Activated CD4-positive, alpha-beta memory T cell treated with anti-CD3 and anti-CD28 coated beads, Interleukin-2, amount 10 ng/mL, durations not matched to agents 7 days and 5 days (primary cell): ENCODE data around the gene SMARCC1. TPM values are rescaled to one million over a fixed set of nuclear protein-coding genes. Genes with fewer than 3 reads are reported as not detected.
"Not testable (repeated sequence)": the region's sequence is repeated elsewhere in the genome, so short reads cannot be mapped to it uniquely, and the experiment has no call there.

ENCODE experiments used
- CTCF ChIA-PET: fragments of 350-600 bp; sonication (Branson Sonifier 250); formaldehyde crosslinking; loops from one replicate; lab custom pipeline; 2021; ENCODE audit warnings: antibody characterized with exemption, inconsistent platforms; lab: Charles Lee
- POLR2A ChIA-PET: fragments of 350-600 bp; sonication (Branson Sonifier 250); formaldehyde crosslinking; loops from one replicate; lab custom pipeline; 2021; ENCODE audit warnings: antibody characterized with exemption; lab: Charles Lee
- DNase-seq: peaks from one replicate; pipeline ENCODE4 v3.0.0-alpha.2; 2020
- H3K27ac Mint-ChIP-seq: one replicate; pipeline ENCODE4 v1.8.0; 2021; ENCODE audit warnings: mild to moderate bottlenecking, mixed read lengths
- H3K27me3 Mint-ChIP-seq: one replicate; pipeline ENCODE4 v1.8.0; 2021; ENCODE audit warnings: mixed read lengths
- H3K36me3 Mint-ChIP-seq: one replicate; pipeline ENCODE4 v1.8.0; 2021; ENCODE audit warnings: low read depth, mixed read lengths
- H3K4me1 Mint-ChIP-seq: one replicate; pipeline ENCODE4 v1.8.0; 2021; ENCODE audit warnings: mixed read lengths
- H3K4me3 Mint-ChIP-seq: one replicate; pipeline ENCODE4 v1.8.0; 2021; ENCODE audit warnings: mild to moderate bottlenecking, mixed read lengths
- H3K9me3 Mint-ChIP-seq: one replicate; pipeline ENCODE4 v1.8.0; 2021; ENCODE audit warnings: mixed read lengths
- total RNA-seq, 2 experiments: library from RNA; stranded (reverse); gene quantifications; one replicate each; pipeline ENCODE4 v1.2.3, GENCODE V29; 2021

Gene SMARCC1
- total RNA-seq, 2 experiments from 2014 or later, result 83.0 to 83.7 TPM

DNA sequence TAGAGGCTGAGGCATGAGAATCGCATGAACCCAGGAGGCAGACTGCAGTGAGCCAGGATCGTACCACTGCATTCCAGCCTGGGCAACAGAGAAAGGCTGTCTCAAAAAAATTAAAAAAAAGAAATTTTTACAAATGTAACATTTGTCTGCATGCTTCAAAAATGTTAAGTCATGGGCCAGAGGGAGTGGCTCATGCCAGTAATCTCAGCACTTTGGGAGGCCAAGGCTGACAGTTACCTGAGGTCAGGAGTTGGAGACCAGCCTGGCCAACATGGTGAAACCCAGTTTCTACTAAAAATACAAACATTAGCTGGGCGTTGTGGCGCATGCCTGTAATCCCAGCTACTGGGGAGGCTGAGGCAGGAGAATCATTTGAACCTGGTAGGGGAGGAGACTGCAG is 21.5 kb downstream of the SMARCC1 start:
- H3K27me3 Mint-ChIP-seq, DNase-seq, H3K4me3 Mint-ChIP-seq, H3K4me1 Mint-ChIP-seq, H3K27ac Mint-ChIP-seq, POLR2A ChIA-PET, CTCF ChIA-PET, H3K9me3 Mint-ChIP-seq: not testable (repeated sequence)
- peaks cover 23% of the 10 kb centered on the region for H3K36me3 Mint-ChIP-seq

DNA sequence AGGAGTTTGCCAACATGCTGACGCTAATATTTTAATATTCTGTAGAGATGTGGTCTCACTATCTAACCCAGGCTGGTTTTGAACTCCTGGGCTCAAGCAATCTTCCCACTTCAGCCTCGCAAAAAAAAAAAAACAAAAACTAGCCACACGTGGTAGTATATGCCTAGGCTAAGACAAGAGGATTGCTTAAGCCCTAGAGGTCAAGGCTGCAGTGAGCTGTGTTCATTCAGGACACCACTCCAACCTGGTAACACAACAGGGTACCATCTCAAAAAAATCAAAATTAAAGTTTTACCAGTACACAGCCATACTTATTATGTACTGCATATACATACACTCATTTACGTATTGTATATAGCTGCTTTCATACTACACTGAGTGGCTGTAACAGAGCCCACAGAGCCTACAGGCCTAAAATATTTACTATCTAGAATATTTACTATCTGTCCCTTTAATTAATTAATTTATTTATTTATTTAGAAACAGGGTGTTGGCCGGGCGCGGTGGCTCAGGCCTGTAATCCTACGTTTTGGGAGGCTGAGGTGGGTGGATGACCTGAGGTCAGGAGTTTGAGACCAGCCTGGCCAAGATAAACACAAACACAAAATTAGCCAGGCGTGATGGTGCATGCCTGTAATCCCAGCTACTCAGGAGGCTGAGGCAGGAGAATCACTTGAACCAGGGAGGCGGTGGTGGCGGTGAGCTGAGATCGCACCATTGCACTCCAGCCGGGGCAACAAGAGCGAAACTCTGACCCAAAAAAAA is 23.2 kb downstream of the SMARCC1 start:
- no peaks in the 10 kb centered on the region for H3K9me3 Mint-ChIP-seq

DNA sequence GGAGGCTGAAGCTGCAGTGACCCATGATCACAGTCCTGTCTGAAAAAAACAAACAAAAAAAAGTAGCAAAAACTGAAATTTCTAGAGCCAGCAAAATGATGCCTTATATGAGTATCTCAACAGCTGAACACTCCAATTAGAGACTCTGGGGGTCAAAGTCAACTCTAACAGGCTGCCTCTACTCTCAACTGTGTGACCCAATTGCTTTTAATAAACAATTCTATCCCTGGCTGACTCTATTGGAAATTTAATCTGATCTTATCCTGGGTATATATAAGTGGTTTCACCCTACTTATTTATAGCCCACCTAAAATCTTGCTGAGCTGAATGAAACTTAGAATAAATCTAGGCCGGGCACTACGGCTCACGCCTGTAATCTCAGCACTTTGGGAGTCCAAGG is 29.0 kb downstream of the SMARCC1 start:
- H3K9me3 Mint-ChIP-seq, result peaks cover 2% of the 10 kb centered on the region
- H3K27ac Mint-ChIP-seq, result no peak overlapping the region
- no peaks in the 10 kb centered on the region for H3K27me3 Mint-ChIP-seq
- CTCF ChIA-PET, result no interaction called here
- H3K4me1 Mint-ChIP-seq, result no peaks in the 10 kb centered on the region
- POLR2A ChIA-PET, result interaction anchor here (2.2 kb wide), 1 partner anchor 13 kb away, joined by 5 read pairs; no protein-coding TSS in a partner anchor
- no peak for DNase-seq
- H3K4me3 Mint-ChIP-seq, result no peak overlapping the region
- peaks cover 22% of the 10 kb centered on the region for H3K36me3 Mint-ChIP-seq

More for the DNA sequence above, 23.2 kb downstream of the SMARCC1 start:
- H3K27ac Mint-ChIP-seq, result no peak overlapping the region
- CTCF ChIA-PET, result interaction anchor here (1.3 kb wide), 1 partner anchor 237 kb away, joined by 4 read pairs; no protein-coding TSS in a partner anchor
- H3K4me3 Mint-ChIP-seq, result no peak overlapping the region
- POLR2A ChIA-PET, result interaction anchor here (0.9 kb wide), 1 partner anchor 255 kb away, joined by 4 read pairs; no protein-coding TSS in a partner anchor
- H3K36me3 Mint-ChIP-seq, result peaks cover 15% of the 10 kb centered on the region
- DNase-seq, result no peak
- H3K27me3 Mint-ChIP-seq, result no peaks in the 10 kb centered on the region
- peaks cover 7% of the 10 kb centered on the region for H3K4me1 Mint-ChIP-seq

DNA sequence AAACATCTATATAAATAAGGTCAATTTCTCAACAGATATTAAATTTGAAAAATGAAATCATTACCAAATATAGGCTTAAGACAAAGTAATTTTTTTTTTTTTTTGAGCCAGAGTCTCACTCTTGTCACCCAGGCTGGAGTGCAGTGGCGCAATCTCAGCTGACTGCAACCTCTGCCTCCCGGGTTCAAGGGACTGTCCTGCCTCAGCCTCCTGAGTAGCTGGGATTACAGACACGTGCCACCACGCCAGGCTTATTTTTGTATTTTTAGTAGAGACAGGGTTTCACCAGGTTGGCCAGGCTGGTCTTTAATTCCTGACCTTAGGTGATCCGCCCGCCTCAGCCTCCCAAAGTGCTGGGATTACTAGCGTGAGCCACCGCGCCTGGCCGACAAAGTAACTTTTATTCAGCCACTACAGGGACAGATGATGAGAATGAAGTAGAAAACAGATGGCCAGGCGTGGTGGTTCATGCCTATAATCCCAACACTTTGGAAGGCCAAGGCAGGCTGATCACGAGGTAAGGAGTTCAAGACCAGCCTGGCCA is 30.8 kb downstream of the SMARCC1 start:
- POLR2A ChIA-PET, H3K4me3 Mint-ChIP-seq, DNase-seq, CTCF ChIA-PET, H3K27me3 Mint-ChIP-seq, H3K9me3 Mint-ChIP-seq, H3K4me1 Mint-ChIP-seq, H3K27ac Mint-ChIP-seq: not testable (repeated sequence)
- H3K36me3 Mint-ChIP-seq, result peaks cover 14% of the 10 kb centered on the region

DNA sequence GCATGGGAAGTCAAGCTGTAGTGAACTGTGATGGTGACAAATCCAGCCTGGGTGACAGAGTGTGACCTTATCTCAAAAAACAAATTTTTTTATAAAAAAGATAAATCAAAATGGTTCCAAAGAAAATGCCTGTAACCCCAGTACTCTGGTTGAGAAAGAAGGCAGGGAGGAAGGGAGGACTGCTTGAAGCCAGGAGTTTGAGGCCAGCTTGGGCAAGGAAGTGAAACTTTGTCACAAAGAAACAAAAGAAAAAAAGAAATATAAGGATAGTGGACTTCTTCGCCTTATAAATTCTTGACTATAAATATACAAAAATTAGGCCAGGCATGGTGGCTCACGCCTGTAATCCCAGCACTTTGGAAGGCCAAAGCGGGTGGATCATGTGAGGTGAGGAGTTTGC is 34.1 kb downstream of the SMARCC1 start:
- peaks cover 2% of the 10 kb centered on the region for H3K9me3 Mint-ChIP-seq
- no peak overlapping the region for H3K27ac Mint-ChIP-seq
- peaks cover 5% of the 10 kb centered on the region for H3K4me1 Mint-ChIP-seq
- POLR2A ChIA-PET, result no interaction called here
- H3K36me3 Mint-ChIP-seq, result peaks cover 28% of the 10 kb centered on the region
- H3K27me3 Mint-ChIP-seq, result no peaks in the 10 kb centered on the region
- CTCF ChIA-PET, result no interaction called here
- H3K4me3 Mint-ChIP-seq, result no peak overlapping the region
- DNase-seq, result no peak

DNA sequence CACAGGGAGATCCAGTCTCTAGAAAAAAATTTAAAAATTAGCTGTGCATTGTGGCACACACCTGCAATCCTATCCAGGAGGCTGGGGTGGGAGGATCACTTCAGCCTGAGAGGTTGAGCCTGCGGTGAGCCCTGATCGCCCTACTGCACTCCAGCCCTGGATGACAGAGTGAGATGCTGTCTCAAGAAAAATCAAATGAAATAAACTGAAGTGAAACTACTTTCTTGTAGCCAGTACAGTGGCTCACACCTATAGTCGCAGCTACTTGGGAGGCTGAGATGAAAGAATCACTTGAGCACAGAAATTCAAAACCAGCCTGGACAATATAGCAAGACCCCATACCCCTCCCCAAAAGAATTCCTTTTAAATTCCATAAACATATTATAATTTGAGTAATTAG is 35.4 kb downstream of the SMARCC1 start:
- H3K9me3 Mint-ChIP-seq, result peaks cover 2% of the 10 kb centered on the region
- DNase-seq, result no peak
- ChIA-PET CTCF (interaction anchor here (0.9 kb wide), 1 partner anchor 224 kb away, joined by 3 read pairs; no protein-coding TSS in a partner anchor), POLR2A (no interaction called here)
- H3K27ac Mint-ChIP-seq, result no peak overlapping the region
- peaks cover 27% of the 10 kb centered on the region for H3K36me3 Mint-ChIP-seq
- H3K4me3 Mint-ChIP-seq, result no peak overlapping the region
- no peaks in the 10 kb centered on the region for H3K27me3 Mint-ChIP-seq
- H3K4me1 Mint-ChIP-seq, result peaks cover 10% of the 10 kb centered on the region

DNA sequence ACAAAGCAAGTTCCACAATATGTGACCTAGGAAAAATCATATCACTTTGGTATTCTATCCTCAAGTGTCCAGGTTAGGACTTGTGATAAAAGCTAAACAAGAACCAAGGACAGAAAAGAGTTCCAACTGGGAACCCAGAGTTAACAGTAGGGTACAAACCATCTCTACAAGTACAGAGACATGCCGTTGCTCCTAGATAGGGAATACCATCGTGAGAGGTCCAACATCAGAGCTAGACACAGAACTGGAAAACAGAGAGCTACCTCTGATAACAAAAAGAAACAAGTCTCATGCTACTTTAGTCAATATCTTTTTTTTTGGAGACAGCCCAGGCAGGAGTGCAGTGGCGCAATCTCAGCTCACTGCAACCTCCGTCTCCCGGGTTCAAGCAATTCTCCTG is 37.8 kb downstream of the SMARCC1 start:
- H3K27me3 Mint-ChIP-seq, result no peaks in the 10 kb centered on the region
- no peak for DNase-seq
- POLR2A ChIA-PET, result no interaction called here
- CTCF ChIA-PET, result interaction anchor here (0.7 kb wide), 1 partner anchor 354 kb away, joined by 3 read pairs; no protein-coding TSS in a partner anchor
- no peak overlapping the region for H3K4me3 Mint-ChIP-seq
- peaks cover 10% of the 10 kb centered on the region for H3K4me1 Mint-ChIP-seq
- peaks cover 21% of the 10 kb centered on the region for H3K36me3 Mint-ChIP-seq
- H3K9me3 Mint-ChIP-seq, result no peaks in the 10 kb centered on the region
- no peak overlapping the region for H3K27ac Mint-ChIP-seq

DNA sequence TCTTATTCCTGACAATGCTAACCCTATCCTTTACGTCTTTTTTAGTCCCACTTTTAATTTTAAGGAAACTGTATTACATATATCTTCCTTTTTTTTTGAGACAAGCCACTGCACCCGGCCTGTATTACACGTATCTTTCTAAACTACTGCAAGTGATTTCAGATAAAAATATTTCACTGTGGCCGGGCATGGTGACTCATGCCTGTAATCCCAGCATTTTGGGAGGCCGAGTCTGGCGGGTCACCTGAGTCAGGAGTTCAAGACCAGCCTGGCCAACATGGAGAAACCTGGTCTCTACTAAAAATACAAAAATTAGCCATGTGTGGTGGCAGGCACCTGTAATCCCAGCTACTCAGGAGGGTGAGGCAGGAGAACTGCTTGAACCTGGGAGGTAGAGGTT is 38.3 kb downstream of the SMARCC1 start:
- H3K4me1 Mint-ChIP-seq, POLR2A ChIA-PET, CTCF ChIA-PET, DNase-seq, H3K4me3 Mint-ChIP-seq, H3K27ac Mint-ChIP-seq, H3K27me3 Mint-ChIP-seq, H3K9me3 Mint-ChIP-seq: not testable (repeated sequence)
- peaks cover 19% of the 10 kb centered on the region for H3K36me3 Mint-ChIP-seq

DNA sequence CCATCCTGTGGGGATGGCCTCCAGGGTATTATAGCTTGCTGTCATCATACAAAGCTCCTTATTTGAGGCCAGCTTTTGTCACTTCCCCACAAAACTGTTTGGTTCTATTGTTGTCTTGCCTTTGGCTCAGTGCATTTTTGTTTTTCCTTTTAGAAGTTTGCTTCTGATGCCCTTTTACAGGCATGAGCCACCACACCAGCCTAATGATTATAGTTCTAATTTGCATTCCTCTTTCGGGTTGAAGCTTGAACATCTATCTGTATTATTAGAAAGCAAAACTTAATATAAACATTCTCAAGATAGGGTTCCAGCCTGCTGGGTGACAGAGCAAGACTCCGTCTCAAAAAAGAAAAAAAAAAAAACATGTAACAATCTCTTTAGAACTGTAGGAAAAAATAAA is 39.8 kb downstream of the SMARCC1 start:
- ChIA-PET CTCF (no interaction called here), POLR2A (no interaction called here)
- no peaks in the 10 kb centered on the region for H3K9me3 Mint-ChIP-seq
- no peak for DNase-seq
- no peak overlapping the region for H3K27ac Mint-ChIP-seq
- H3K36me3 Mint-ChIP-seq, result peaks cover 22% of the 10 kb centered on the region
- peaks cover 10% of the 10 kb centered on the region for H3K4me1 Mint-ChIP-seq
- H3K4me3 Mint-ChIP-seq, result no peak overlapping the region
- H3K27me3 Mint-ChIP-seq, result no peaks in the 10 kb centered on the region

DNA sequence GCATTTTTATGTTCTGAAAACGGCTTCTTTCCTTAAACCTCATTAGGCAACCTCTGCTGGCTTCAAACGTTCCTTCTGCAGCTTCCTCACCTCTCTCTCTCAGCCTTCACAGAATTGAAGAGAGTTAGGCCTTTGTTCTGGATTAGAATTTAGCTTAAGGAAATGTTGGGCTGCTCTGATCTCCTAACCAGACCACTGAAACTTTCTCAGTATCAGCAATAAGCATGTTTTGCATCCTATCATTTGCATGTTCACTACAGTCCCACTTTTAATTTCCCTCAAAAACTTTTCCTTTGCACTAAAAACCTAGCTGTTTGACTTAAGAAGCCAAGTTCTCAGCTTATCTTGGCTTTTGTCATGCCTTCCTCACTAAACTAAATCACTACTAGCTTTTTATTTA is 49.5 kb downstream of the SMARCC1 start:
- H3K27me3 Mint-ChIP-seq, result no peaks in the 10 kb centered on the region

DNA sequence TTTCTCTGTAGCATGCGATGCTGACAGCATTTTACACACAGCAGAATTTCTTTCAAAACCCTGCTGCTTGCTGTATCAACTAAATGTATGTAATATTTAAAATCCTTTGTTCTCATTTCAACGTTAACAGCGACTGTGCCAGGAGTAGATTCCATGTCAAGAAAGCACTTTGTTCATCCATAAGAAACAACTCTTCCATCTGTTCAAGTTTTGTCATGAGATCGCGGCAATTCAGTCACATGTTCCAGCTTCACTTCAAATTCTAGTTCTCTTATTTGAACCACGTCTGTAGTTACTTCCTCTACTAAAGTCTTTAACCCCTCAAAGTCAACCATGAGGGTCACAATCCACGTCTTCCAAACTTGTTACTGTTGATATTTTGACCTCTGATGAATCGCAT is 50.6 kb downstream of the SMARCC1 start:
- POLR2A ChIA-PET, result no interaction called here
- H3K4me1 Mint-ChIP-seq, result peaks cover 6% of the 10 kb centered on the region
- peaks cover 57% of the 10 kb centered on the region for H3K36me3 Mint-ChIP-seq
- H3K27ac Mint-ChIP-seq, result no peak overlapping the region
- CTCF ChIA-PET, result no interaction called here
- no peak for DNase-seq
- no peaks in the 10 kb centered on the region for H3K27me3 Mint-ChIP-seq
- no peaks in the 10 kb centered on the region for H3K9me3 Mint-ChIP-seq
- H3K4me3 Mint-ChIP-seq, result no peak overlapping the region

More for the DNA sequence above, 49.5 kb downstream of the SMARCC1 start:
- ChIA-PET CTCF (interaction anchor here (0.6 kb wide), 1 partner anchor 1550 kb away, joined by 6 read pairs; no protein-coding TSS in a partner anchor), POLR2A (no interaction called here)
- DNase-seq, result no peak
- Mint-ChIP-seq H3K27ac (no peak overlapping the region), H3K9me3 (no peaks in the 10 kb centered on the region), H3K36me3 (peaks cover 56% of the 10 kb centered on the region), H3K4me1 (peaks cover 6% of the 10 kb centered on the region), H3K4me3 (no peak overlapping the region)

DNA sequence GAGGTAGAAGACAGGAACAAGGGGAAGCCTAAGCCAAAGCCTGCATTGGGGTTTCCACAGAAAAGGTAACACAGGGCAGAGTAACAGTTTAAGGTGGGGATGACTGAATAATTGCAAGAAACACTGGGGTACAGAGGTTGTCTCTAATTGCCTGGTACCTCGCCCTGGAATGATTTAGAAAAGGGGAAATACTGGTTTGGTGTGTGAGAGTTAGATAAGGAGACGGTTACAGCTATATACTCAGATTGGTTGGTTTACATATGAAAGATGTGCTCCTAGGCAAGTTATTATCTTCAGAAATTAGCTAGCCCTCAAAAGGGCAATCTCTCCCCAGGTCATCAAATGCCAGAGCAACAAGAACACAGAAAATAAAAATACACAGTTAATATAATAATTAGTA is 58.8 kb downstream of the SMARCC1 start:
- ChIA-PET CTCF (interaction anchor here (0.6 to 1.4 kb wide), 3 partner anchors 9 to 879 kb away, joined by 3 read pairs; no protein-coding TSS in a partner anchor), POLR2A (no interaction called here)
- no peak for DNase-seq
- Mint-ChIP-seq H3K4me3 (no peak overlapping the region), H3K4me1 (no peaks in the 10 kb centered on the region), H3K36me3 (peaks cover 25% of the 10 kb centered on the region), H3K27me3 (no peaks in the 10 kb centered on the region), H3K9me3 (no peaks in the 10 kb centered on the region), H3K27ac (no peak overlapping the region)

DNA sequence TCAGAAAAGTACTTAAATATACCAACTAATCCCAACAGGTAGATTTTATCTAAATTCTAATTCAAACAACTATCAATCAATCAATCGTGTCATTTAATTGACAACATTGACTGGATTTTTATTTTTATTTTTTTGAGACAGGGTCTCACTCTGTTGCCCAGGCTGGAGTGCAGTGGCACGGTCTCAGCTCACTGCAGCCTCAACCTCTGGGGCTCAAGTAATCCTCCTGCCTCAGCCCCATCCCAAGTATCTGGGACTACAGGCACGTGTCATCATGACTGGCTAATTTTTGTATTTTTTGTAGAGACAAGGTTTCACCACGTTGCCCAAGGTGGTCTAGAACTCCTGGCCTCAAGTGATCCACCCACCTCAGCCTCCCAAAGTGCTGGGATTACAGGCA is 64.2 kb downstream of the SMARCC1 start:
- H3K4me1 Mint-ChIP-seq, H3K27me3 Mint-ChIP-seq, H3K4me3 Mint-ChIP-seq, CTCF ChIA-PET, DNase-seq, H3K27ac Mint-ChIP-seq, H3K9me3 Mint-ChIP-seq, POLR2A ChIA-PET: not testable (repeated sequence)
- H3K36me3 Mint-ChIP-seq, result peaks cover 28% of the 10 kb centered on the region
